A673 (cell line): Measurements from ENCODE around the gene RUNX2. TPM values are rescaled to one million over a fixed set of nuclear protein-coding genes. Genes with fewer than 3 reads are reported as not detected.
A peak's percentile ranks its signal among the peaks of the same experiment; 100 is the strongest.

Source experiments
- BruUV-seq: library from RNA; stranded (reverse); fragments of 400-500 nt; replicated peaks from 2 replicates; lab custom pipeline; 2021; lab: Mats Ljungman, UMichigan
- CTCF ChIA-PET: fragments of 300-600 bp; sonication (Branson Sonifier 250); formaldehyde crosslinking; loops from one replicate; lab custom pipeline; 2022; ENCODE audit warnings: antibody characterized with exemption; lab: Charles Lee
- POLR2A ChIA-PET: fragments of 300-600 bp; sonication (Branson Sonifier 250); formaldehyde crosslinking; loops from one replicate; lab custom pipeline; 2022; ENCODE audit warnings: antibody characterized with exemption; ENCODE audit not compliant: low non-redundant PET; lab: Charles Lee
- DNase-seq: peaks from one replicate; pipeline ENCODE4 v3.0.0-alpha.2; 2015; ENCODE audit warnings: low spot score
- H3K27ac ChIP-seq: fragments of 200-600 bp; sonication (generic); 2 replicates; pipeline ENCODE4 v1.5.1; 2016; ENCODE audit warnings: mixed run types, low read depth, mild to moderate bottlenecking, mixed read lengths, antibody characterized with exemption, low read length; ENCODE audit not compliant: poor library complexity, severe bottlenecking
- H3K27me3 ChIP-seq: fragments of 200-600 bp; sonication (generic); replicated peaks from 2 replicates; pipeline ENCODE4 v1.6.1; 2017; ENCODE audit warnings: mixed run types, low read depth, mild to moderate bottlenecking, mixed read lengths, antibody characterized with exemption, low read length; ENCODE audit not compliant: insufficient read depth, poor library complexity
- H3K36me3 ChIP-seq: fragments of 200-600 bp; sonication (generic); 2 replicates; pipeline ENCODE4 v1.6.1; 2016; ENCODE audit warnings: mixed run types, mild to moderate bottlenecking, mixed read lengths, antibody characterized with exemption, low read length; ENCODE audit not compliant: insufficient read depth, poor library complexity, severe bottlenecking
- H3K4me1 ChIP-seq: fragments of 200-600 bp; sonication (generic); 2 replicates; pipeline ENCODE4 v1.6.1; 2017; ENCODE audit warnings: mixed run types, mild to moderate bottlenecking, mixed read lengths, antibody characterized with exemption, low read length; ENCODE audit not compliant: insufficient read depth, poor library complexity, severe bottlenecking
- H3K4me3 ChIP-seq: fragments of 200-600 bp; sonication (generic); 2 replicates; pipeline ENCODE4 v1.5.1; 2016; ENCODE audit warnings: low read depth, mixed run types, mild to moderate bottlenecking, mixed read lengths, low read length; ENCODE audit not compliant: poor library complexity, severe bottlenecking
- H3K9me3 ChIP-seq: fragments of 200-600 bp; sonication (generic); 2 replicates; pipeline ENCODE4 v1.6.1; 2016; ENCODE audit warnings: mixed run types, low read depth, mild to moderate bottlenecking, mixed read lengths, antibody characterized with exemption, low read length; ENCODE audit not compliant: poor library complexity, severe bottlenecking
- EZH2 ChIP-seq: fragments of 200-600 bp; sonication (generic); IDR thresholded peaks from 2 replicates; pipeline ENCODE4 v1.6.1; 2017; ENCODE audit warnings: borderline replicate concordance, low read depth, mild to moderate bottlenecking, mixed read lengths, antibody characterized with exemption, low read length; ENCODE audit not compliant: poor library complexity, severe bottlenecking
- intact Hi-C: fragments of 100-400 bp; cut with micrococcal nuclease; formaldehyde crosslinking; loops from one replicate; pipeline ENCODE4 v1.10.0; 2022; ENCODE audit not compliant: unreplicated experiment
- total RNA-seq: library from RNA; stranded (reverse); gene quantifications from 2 replicates; pipeline ENCODE4 v1.2.3, GENCODE V29; 2021
- TF ChIP-seq, protein P1 (sequence below): fragments of 300-800, 200-600 bp; sonication (generic); conservative IDR thresholded peaks from 2 replicates; pipeline ENCODE4 v1.5.1; 2017; ENCODE audit warnings: low read depth, mild to moderate bottlenecking, antibody characterized with exemption, low read length, moderate library complexity, mixed read lengths

The RUNX2 gene
- total RNA-seq, 1 experiment from 2014 or later = 4.9 TPM

DNA sequence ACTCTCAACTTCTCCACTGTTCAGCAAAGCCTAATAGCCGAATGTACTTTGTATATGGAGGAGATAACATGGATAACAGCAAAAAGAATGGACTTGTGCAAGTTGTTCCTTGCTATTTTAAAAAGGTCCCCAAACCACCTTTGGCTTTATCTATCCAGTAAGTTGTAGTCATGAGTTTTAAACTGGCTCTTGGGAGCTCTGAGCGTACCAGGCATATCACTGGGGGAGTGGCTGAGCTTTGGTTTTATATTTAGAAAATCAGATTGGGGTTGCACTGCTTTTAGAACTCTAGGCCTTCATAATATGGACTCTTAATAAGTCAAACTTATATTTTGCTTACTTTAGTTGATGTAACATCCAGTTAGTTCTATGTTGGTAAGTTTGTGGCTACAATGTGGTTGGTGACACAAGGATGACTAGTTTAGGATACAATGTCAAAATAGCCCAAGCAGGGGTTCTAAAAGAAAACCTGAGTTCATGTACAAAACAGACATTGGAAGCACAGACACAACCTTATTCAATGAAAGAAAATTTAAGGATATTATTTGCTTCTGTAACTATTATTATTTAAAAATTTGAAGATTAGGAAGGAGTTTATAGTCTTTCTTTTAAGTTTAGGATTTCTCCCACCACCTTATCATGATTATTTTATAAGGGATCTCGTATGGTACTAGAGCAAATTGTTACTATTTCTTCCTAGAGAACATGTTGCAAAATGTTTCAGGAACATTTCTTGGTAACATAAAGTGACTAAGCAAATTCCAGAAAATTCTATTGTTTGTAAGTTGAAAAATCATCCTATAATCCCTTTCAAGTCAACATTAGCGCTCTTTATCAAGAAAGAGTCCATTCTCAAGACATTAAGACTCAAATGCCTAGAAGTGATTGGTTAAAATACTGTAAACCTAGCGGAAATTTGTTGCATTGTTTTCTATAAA is 215.4 kb downstream of the RUNX2 start:
- no TSS peak for BruUV-seq

DNA sequence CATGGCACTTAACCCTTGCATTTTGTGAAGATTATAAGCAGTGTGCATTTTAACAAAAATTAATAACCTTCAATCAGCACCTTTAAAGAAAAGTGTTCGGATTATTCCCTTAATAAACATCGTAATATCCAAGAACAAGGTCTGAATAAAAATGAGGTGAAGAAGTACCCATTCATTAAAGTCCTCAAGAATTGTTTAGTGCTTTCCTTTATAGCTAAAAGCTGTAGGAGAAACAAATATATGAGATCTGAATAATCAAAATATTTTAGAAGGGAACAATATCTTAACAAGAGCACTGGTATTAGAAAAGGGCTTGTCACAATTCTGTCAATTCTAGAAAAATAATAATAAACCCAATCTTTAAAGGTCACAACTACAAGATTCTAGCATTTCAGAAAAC is 217.3 kb downstream of the RUNX2 start:
- ChIA-PET POLR2A (no interaction called here), CTCF (no interaction called here)
- no peaks in the 10 kb centered on the region for H3K27me3 ChIP-seq
- no TSS peak for BruUV-seq
- TF ChIP-seq EZH2 = no peak
- TF ChIP-seq, protein P1, sequence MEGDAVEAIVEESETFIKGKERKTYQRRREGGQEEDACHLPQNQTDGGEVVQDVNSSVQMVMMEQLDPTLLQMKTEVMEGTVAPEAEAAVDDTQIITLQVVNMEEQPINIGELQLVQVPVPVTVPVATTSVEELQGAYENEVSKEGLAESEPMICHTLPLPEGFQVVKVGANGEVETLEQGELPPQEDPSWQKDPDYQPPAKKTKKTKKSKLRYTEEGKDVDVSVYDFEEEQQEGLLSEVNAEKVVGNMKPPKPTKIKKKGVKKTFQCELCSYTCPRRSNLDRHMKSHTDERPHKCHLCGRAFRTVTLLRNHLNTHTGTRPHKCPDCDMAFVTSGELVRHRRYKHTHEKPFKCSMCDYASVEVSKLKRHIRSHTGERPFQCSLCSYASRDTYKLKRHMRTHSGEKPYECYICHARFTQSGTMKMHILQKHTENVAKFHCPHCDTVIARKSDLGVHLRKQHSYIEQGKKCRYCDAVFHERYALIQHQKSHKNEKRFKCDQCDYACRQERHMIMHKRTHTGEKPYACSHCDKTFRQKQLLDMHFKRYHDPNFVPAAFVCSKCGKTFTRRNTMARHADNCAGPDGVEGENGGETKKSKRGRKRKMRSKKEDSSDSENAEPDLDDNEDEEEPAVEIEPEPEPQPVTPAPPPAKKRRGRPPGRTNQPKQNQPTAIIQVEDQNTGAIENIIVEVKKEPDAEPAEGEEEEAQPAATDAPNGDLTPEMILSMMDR = no peak
- intact Hi-C loops = no loop called here
- H3K4me1 ChIP-seq = peaks cover 7% of the 10 kb centered on the region
- no peaks in the 10 kb centered on the region for H3K36me3 ChIP-seq
- DNase-seq = no peak
- no peak overlapping the region for H3K27ac ChIP-seq
- no peak overlapping the region for H3K4me3 ChIP-seq
- no peaks in the 10 kb centered on the region for H3K9me3 ChIP-seq

More for the DNA sequence above, 215.4 kb downstream of the RUNX2 start:
- no peak for TF ChIP-seq EZH2
- TF ChIP-seq, protein P1 = no peak
- no peak overlapping the region for H3K4me3 ChIP-seq
- ChIA-PET CTCF (no interaction called here), POLR2A (no interaction called here)
- H3K4me1 ChIP-seq = peaks cover 5% of the 10 kb centered on the region
- DNase-seq = no peak
- H3K27ac ChIP-seq = no peak overlapping the region
- H3K9me3 ChIP-seq = no peaks in the 10 kb centered on the region
- H3K27me3 ChIP-seq = no peaks in the 10 kb centered on the region
- no peaks in the 10 kb centered on the region for H3K36me3 ChIP-seq
- intact Hi-C loops = no loop called here

DNA sequence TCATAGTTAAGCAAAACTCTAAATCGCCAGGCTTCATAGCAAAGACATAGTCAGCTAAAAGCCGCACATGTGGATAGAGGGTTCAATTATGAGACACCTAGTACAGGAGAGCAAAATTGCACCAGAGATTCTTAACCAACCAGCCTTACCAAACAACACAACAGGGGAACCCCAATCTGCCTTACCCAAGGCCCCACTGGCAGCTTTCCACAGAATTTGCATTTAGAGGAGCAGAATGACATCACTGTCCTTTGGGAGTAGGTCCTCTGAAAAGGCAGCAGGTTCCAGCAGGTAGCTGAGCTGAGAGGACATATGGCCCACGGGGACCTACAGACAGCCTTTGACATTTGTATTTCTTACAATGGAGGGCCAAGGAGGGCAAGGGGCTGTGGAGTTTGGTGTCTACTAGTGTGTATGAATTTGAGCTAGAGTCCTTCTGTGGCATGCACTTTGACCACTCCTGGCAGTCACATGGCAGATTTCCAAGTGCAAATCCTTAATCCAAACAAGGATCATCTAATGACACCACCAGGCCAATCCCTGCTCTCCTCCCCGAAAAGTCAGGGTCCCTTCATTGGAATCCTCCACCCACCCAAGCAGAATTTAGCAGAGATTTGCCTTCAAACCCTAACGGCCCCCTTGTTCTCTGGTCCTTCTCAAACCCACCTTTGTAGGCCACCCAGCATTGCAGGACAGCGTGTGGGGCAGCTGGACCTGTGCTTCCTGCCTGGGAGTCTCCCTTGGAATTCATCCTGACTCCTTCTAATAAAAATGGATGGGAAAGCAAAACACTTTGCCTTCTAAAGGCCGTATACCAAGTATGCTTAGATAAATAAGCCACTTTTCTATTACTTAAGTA is 220.8 kb downstream of the RUNX2 start:
- Histone ChIP-seq H3K4me3 (no peak overlapping the region), H3K27ac (no peak overlapping the region), H3K27me3 (no peaks in the 10 kb centered on the region), H3K36me3 (no peaks in the 10 kb centered on the region), H3K9me3 (no peaks in the 10 kb centered on the region), H3K4me1 (peaks cover 7% of the 10 kb centered on the region)
- ChIA-PET CTCF (no interaction called here), POLR2A (no interaction called here)
- no TSS peak for BruUV-seq
- TF ChIP-seq EZH2 = no peak
- TF ChIP-seq, protein P1 = no peak
- intact Hi-C loops = no loop called here
- peak; percentile 17 for DNase-seq
